ENCODE measurements around the gene CHRNA7. TPM values are rescaled to one million over a fixed set of nuclear protein-coding genes. Genes with fewer than 3 reads are reported as not detected.
"Not testable (repeated sequence)": the region's sequence is repeated elsewhere in the genome, so short reads cannot be mapped to it uniquely, and the experiment has no call there.

The CHRNA7 gene
- total RNA-seq, 6 experiments from 2014 or later: not detected

DNA sequence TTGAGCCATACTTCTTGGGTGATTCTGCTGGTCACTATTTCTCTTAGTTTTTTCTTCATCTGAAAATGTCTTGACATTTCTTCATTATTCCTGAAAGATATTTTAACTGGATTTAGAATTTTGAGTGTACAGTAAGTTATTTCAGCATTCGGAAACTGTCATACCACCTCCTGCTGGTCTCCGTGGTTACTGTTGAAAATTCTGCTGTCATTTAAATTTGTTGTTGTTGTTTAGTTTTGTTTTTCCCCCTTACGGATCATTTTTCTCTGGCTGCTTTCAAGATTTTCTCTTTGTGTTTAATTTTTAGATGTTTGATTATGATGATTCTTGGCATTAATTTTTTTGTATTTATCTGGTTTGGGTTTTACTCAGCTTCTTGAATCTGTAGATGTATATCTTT lies 100.5 kb downstream of the CHRNA7 start:
- Mint-ChIP-seq H3K27me3 (ENCODE audit: insufficient read depth) (peaks cover 2% of the 10 kb centered on the region; the same call in 1 of the 2 replicates), H3K27ac (no peak overlapping the region), H3K4me3 (no peak overlapping the region), H3K36me3 (ENCODE audit: low read depth) (no peaks in the 10 kb centered on the region), H3K4me1 (ENCODE audit: low read depth) (no peaks in the 10 kb centered on the region), H3K9me3 (peaks cover 55% of the 10 kb centered on the region)
- TF ChIP-seq, protein P1, sequence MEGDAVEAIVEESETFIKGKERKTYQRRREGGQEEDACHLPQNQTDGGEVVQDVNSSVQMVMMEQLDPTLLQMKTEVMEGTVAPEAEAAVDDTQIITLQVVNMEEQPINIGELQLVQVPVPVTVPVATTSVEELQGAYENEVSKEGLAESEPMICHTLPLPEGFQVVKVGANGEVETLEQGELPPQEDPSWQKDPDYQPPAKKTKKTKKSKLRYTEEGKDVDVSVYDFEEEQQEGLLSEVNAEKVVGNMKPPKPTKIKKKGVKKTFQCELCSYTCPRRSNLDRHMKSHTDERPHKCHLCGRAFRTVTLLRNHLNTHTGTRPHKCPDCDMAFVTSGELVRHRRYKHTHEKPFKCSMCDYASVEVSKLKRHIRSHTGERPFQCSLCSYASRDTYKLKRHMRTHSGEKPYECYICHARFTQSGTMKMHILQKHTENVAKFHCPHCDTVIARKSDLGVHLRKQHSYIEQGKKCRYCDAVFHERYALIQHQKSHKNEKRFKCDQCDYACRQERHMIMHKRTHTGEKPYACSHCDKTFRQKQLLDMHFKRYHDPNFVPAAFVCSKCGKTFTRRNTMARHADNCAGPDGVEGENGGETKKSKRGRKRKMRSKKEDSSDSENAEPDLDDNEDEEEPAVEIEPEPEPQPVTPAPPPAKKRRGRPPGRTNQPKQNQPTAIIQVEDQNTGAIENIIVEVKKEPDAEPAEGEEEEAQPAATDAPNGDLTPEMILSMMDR (IDR thresholded peaks at IDR 0.05): no peak
- no peak for DNase-seq

- Mint-ChIP-seq H3K27ac (no peak overlapping the region), H3K4me1 (ENCODE audit: low read depth) (no peaks in the 10 kb centered on the region), H3K27me3 (ENCODE audit: insufficient read depth) (peaks cover 2% of the 10 kb centered on the region; the same call in 1 of the 2 replicates), H3K9me3 (peaks cover 61% of the 10 kb centered on the region), H3K36me3 (ENCODE audit: low read depth) (no peaks in the 10 kb centered on the region), H3K4me3 (no peak overlapping the region)
- no peak for DNase-seq
- TF ChIP-seq, protein P1 (IDR thresholded peaks at IDR 0.05): no peak
Measured at GRCh38 chr15:32131803-32132202, 101.5 kb downstream of the CHRNA7 start.

DNA sequence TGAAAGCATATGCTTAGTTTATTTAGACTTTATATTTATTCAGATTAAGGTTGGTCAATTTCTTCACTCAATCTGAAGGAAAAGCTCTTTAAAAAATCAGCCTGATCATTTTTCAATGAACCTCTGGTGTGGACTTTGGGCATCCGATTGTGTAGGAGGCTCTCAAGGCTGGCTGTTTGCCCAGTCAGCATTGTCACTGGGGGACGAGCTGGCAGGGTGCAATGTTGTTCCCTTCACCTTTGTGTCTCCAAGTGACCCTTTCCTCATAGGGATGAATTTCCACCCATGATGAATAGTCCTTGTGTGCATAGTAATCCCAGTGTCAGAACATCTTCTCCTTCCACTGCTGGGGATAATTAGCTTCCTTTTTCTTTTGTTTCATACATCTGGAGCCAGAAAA lies 102.5 kb downstream of the CHRNA7 start:
- H3K36me3 Mint-ChIP-seq (ENCODE audit: low read depth): no peaks in the 10 kb centered on the region
- no peak for DNase-seq
- TF ChIP-seq, protein P1 (IDR thresholded peaks at IDR 0.05): no peak

GRCh38 chr15:32134842-32135241 lies 104.5 kb downstream of the CHRNA7 start:
- no peak for DNase-seq
- peaks cover 55% of the 10 kb centered on the region for H3K9me3 Mint-ChIP-seq
- no peak overlapping the region for H3K27ac Mint-ChIP-seq
- no peaks in the 10 kb centered on the region for H3K36me3 Mint-ChIP-seq (ENCODE audit: low read depth)
- TF ChIP-seq, protein P1 (IDR thresholded peaks at IDR 0.05): no peak
- no peak overlapping the region for H3K4me3 Mint-ChIP-seq
- peaks cover 2% of the 10 kb centered on the region; the same call in 1 of the 2 replicates for H3K27me3 Mint-ChIP-seq (ENCODE audit: insufficient read depth)
- H3K4me1 Mint-ChIP-seq (ENCODE audit: low read depth): no peaks in the 10 kb centered on the region

More for the DNA sequence above, 102.5 kb downstream of the CHRNA7 start:
- no peaks in the 10 kb centered on the region for H3K4me1 Mint-ChIP-seq (ENCODE audit: low read depth)
- no peak overlapping the region for H3K4me3 Mint-ChIP-seq
- H3K27ac Mint-ChIP-seq: no peak overlapping the region
- peaks cover 61% of the 10 kb centered on the region for H3K9me3 Mint-ChIP-seq
- H3K27me3 Mint-ChIP-seq (ENCODE audit: insufficient read depth): peaks cover 2% of the 10 kb centered on the region; the same call in 1 of the 2 replicates

GRCh38 chr15:32135335-32135734 lies 105.0 kb downstream of the CHRNA7 start:
- Mint-ChIP-seq H3K27me3 (ENCODE audit: insufficient read depth) (peaks cover 2% of the 10 kb centered on the region; the same call in 1 of the 2 replicates), H3K36me3 (ENCODE audit: low read depth) (no peaks in the 10 kb centered on the region), H3K27ac (no peak overlapping the region), H3K9me3 (peaks cover 51% of the 10 kb centered on the region), H3K4me1 (ENCODE audit: low read depth) (no peaks in the 10 kb centered on the region), H3K4me3 (no peak overlapping the region)
- TF ChIP-seq, protein P1 (IDR thresholded peaks at IDR 0.05): no peak
- DNase-seq: no peak

GRCh38 chr15:32145512-32145911 lies 115.2 kb downstream of the CHRNA7 start:
- DNase-seq; H3K4me1 Mint-ChIP-seq (ENCODE audit: low read depth); H3K36me3 Mint-ChIP-seq (ENCODE audit: low read depth); H3K27ac Mint-ChIP-seq; H3K27me3 Mint-ChIP-seq (ENCODE audit: insufficient read depth); H3K4me3 Mint-ChIP-seq: not testable (repeated sequence)
- H3K9me3 Mint-ChIP-seq: peaks cover 52% of the 10 kb centered on the region
